Keratinocyte (primary cell): Measurements from ENCODE around the gene ZDHHC18.

Experiments used
- EZH2 ChIP-seq: IDR thresholded peaks from one replicate; pipeline ENCODE4 v1.6.1; 2012; ENCODE audit warnings: inconsistent platforms, mild to moderate bottlenecking, low read length, moderate library complexity
- TF ChIP-seq, protein P1 (sequence below), 3 experiments: IDR thresholded peaks in 1 of 3; conservative IDR thresholded peaks in 1 of 3; optimal IDR thresholded peaks in 1 of 3; 2 replicates in 2 of 3; 3 replicates in 1 of 3; pipeline versions ENCODE3 to v1.5.1; 2011; ENCODE audit warnings: low read length in 3 of 3, mild to moderate bottlenecking in 3 of 3, moderate library complexity in 2 of 3, control low read depth in 1 of 3, inconsistent platforms in 1 of 3; ENCODE audit not compliant: insufficient read depth in 2 of 3; ENCODE audit errors: extremely low read depth in 1 of 3

DNA sequence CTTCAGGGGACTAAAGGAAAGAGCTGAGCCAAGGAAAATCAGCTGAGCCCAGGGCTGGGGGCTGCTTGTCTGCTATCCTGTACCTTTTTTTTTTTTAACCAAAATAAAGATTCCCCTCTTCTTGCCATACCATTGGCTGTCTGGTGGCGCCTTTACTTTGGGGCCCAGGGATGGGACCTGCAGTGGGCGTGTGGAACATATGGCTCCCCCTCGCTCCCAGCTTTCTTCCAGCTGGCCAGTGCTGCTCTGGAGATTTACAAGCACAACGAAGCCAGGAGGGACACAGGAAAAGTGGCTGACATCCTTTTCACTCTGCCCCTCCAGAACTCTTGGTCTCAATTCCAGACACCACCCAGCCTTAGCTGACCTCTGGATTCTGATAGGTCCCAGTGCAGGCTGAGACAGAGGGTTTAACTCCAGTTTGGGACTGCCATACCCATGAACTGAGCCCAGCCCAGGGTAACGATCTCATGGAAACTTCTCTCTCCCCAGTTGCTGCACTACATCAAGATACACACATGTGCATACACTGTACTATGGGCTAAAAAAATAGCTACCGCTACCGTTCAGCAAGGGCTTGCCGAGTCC is 31.1 kb downstream of the ZDHHC18 start:
- TF ChIP-seq EZH2 = no peak
- TF ChIP-seq, protein P1, sequence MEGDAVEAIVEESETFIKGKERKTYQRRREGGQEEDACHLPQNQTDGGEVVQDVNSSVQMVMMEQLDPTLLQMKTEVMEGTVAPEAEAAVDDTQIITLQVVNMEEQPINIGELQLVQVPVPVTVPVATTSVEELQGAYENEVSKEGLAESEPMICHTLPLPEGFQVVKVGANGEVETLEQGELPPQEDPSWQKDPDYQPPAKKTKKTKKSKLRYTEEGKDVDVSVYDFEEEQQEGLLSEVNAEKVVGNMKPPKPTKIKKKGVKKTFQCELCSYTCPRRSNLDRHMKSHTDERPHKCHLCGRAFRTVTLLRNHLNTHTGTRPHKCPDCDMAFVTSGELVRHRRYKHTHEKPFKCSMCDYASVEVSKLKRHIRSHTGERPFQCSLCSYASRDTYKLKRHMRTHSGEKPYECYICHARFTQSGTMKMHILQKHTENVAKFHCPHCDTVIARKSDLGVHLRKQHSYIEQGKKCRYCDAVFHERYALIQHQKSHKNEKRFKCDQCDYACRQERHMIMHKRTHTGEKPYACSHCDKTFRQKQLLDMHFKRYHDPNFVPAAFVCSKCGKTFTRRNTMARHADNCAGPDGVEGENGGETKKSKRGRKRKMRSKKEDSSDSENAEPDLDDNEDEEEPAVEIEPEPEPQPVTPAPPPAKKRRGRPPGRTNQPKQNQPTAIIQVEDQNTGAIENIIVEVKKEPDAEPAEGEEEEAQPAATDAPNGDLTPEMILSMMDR (optimal IDR thresholded peaks at IDR 0.05 in 1 of 3, IDR thresholded peaks at IDR 0.05 in 1 of 3, conservative IDR thresholded peaks at IDR 0.05 in 1 of 3; ENCODE audit: extremely low read depth in 1 of 3, insufficient read depth in 2 of 3, low read length in 3 of 3) = no peak
